HUES64 (cell line): ENCODE measurements around the gene PARN. TPM values are rescaled to one million over a fixed set of nuclear protein-coding genes. Genes with fewer than 3 reads are reported as not detected.

Source experiments
- H3K27ac ChIP-seq: 2 replicates; pipeline ENCODE4 v1.7.0; 2013; ENCODE audit warnings: low read depth, low read length, inconsistent platforms
- H3K27me3 ChIP-seq: 2 replicates; pipeline ENCODE4 v1.6.1; 2013; ENCODE audit warnings: mild to moderate bottlenecking, low read length; ENCODE audit not compliant: insufficient read depth
- H3K36me3 ChIP-seq: 2 replicates; pipeline ENCODE4 v1.6.1; 2013; ENCODE audit warnings: mild to moderate bottlenecking, low read length; ENCODE audit not compliant: insufficient read depth
- H3K4me1 ChIP-seq: 2 replicates; pipeline ENCODE4 v1.6.1; 2013; ENCODE audit warnings: mild to moderate bottlenecking, low read length, moderate library complexity; ENCODE audit not compliant: insufficient read depth
- H3K4me3 ChIP-seq: 2 replicates; pipeline ENCODE4 v1.5.1; 2013; ENCODE audit warnings: mild to moderate bottlenecking, low read length, moderate library complexity
- H3K9ac ChIP-seq: 2 replicates; pipeline ENCODE4 v1.6.1; 2013; ENCODE audit warnings: mild to moderate bottlenecking, low read depth, low read length
- H3K9me3 ChIP-seq: 2 replicates; pipeline ENCODE4 v1.6.1; 2013; ENCODE audit warnings: low read depth, low read length; ENCODE audit not compliant: insufficient read depth
- WGBS: fragments of 150-250, 120-280 bp; methylation state at CpG from one replicate; pipeline ENCODE4 v1.1.7; 2013; ENCODE audit warnings: missing lambda C conversion rate; 5-methylcytosine and 5-hydroxymethylcytosine counted together
- polyA plus RNA-seq, 2 experiments: library from polyadenylated mRNA; stranded (reverse); fragments of 50-300 nt; gene quantifications; one replicate each; pipeline ENCODE4 v1.2.3, GENCODE V29; 2013

Gene PARN
- 28.2 TPM for polyA plus RNA-seq (2013, experiment 1 of 2)
- polyA plus RNA-seq (2013, experiment 2 of 2): 29.8 TPM

DNA sequence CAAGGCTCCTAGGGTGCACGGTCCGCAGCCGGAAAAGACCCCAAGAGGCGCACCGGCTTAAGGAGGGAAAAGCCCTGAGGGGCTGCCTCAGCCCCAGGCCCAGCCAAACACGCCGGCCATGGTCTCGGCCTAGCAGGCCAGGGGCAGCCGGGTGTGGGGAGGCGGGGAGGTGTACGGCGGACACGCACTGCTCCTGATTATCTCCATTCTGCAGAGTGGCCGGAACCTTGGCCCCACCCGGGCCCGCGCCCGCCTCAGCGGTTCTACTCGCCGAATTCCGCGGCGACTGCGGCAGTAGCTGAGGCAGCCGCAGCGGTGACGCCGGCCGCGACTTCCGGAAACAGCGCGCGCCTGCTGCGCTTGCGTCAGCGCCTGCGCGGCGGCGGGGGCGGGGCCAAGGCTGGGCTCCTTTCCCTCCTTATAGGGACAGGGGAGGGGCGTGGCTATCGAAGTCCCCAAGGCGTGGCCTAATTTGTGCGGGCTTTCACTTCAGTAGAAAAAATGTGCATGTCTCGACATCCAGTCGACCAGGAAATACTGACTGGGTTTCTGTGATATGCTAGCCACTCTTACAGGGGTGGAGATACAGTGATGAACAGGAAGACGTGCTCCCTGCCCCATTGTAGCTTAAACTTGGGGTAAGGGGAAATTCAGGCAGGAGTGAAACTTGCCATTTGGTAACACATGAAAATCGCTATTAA lies at the start of gene PARN:
Gene PARN, minus strand, starts transcription at position 342 of the 701 bp plus-strand sequence. Its CDS starts 135 bp downstream, at position 207.
- Histone ChIP-seq H3K27ac (peak within 1 kb of the TSS; percentile 97), H3K36me3 (peaks cover 39% of the 10 kb centered on the region), H3K4me3 (peak within 1 kb of the TSS; percentile 91), H3K9me3 (no peaks in the 10 kb centered on the region), H3K9ac (peak within 1 kb of the TSS; percentile 96), H3K4me1 (peaks cover 23% of the 10 kb centered on the region), H3K27me3 (no peaks in the 10 kb centered on the region)
- WGBS: 2% methylated on average over 51 of the region's 51 CpGs

DNA sequence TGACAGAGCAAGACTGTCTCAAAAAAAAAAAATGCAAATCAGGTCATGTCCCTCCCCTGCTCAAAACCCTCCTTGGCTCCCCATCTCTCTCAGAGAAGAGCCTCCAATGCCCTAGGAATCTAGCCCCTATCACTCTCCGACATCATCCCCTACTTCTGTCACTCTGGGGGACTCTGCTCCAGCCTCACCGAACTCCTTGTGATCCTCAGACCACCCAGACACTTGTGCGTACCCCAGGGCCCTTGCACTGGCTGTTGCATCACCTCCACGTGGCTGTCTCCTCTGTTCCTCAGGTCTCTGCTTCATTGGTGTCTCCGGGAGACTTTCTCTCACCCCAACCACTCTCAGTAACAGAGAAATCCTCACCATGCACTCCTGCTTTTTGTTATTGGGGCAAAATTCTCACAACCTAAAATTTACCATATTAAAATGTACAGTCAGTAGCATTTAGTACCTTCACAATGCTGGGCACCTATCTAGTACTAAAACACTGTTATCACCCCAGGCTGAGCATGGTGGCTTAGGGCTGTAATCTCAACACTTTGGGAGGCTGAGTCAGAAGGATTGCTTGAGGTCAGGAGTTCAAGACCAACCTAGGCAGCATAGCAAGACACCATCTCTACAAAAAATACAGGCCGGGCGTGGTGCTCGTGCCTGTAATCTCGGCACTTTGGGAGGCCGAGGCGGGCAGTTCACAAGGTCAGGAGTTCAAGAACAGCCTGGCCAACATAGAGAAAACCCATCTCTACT lies 48.9 kb upstream of the PARN start:
- no peaks in the 10 kb centered on the region for H3K36me3 ChIP-seq
- no peak overlapping the region for H3K27ac ChIP-seq
- H3K27me3 ChIP-seq: no peaks in the 10 kb centered on the region
- H3K4me3 ChIP-seq: no peak overlapping the region
- H3K4me1 ChIP-seq: no peaks in the 10 kb centered on the region
- H3K9ac ChIP-seq: no peak overlapping the region
- H3K9me3 ChIP-seq: no peaks in the 10 kb centered on the region
- 83% methylated on average over 11 of the region's 11 CpGs for WGBS

- Histone ChIP-seq H3K9ac (no peak overlapping the region), H3K9me3 (no peaks in the 10 kb centered on the region), H3K4me1 (no peaks in the 10 kb centered on the region), H3K27ac (no peak overlapping the region), H3K36me3 (no peaks in the 10 kb centered on the region), H3K4me3 (no peak overlapping the region), H3K27me3 (no peaks in the 10 kb centered on the region)
- WGBS: 94% methylated on average over 5 of the region's 5 CpGs
Measured at GRCh38 chr16:14677627-14678026, 47.6 kb upstream of the PARN start.

DNA sequence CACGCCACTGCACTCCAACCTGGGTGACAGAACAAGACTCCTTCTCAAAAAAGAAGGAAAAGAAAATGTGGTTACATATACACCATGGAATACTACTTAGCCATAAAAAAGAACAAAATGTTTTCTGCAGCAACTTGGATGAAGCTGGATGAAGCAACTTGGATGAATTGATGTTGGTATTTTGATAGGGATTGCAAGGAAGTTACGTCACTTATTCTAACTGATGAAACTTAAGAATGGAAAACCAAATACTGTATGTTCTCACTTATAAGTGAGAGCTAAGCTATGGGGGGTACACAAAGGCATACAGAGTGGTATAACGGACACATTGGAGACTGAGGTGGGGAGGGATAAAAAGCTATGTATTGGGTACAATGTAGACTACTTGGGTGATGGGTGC lies 46.6 kb upstream of the PARN start:
- Histone ChIP-seq H3K9me3 (no peaks in the 10 kb centered on the region), H3K9ac (no peak overlapping the region), H3K27ac (no peak overlapping the region), H3K4me3 (no peak overlapping the region), H3K4me1 (no peaks in the 10 kb centered on the region), H3K36me3 (no peaks in the 10 kb centered on the region), H3K27me3 (no peaks in the 10 kb centered on the region)
- 86% methylated on average over 2 of the region's 3 CpGs for WGBS

DNA sequence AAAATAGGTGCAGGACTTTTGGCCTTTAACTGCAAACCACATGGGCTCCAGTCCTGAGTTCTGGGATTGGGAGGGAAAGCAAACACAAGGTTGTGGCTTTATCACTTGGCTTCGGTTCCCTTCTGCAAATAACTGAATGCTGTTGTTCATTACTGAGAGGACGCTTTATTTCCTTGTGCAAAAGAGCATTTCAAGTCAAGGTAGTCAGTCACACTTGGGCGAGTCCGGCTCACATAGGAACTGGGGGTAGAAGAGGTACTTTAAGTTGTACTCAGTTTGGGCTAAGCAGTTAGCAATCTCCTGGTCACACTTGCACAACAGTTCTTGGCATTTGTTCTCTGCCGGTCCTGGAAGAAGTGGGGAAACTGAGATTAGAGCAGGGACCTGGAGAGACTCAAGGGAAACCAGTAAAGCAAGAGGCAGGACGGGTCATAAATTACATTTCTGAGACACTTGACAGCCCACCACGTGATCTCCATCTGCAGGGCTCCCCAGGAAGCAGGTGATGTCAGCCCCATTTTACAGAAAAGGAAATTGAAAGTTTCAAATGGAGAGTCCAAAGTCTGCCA lies 42.4 kb upstream of the PARN start:
- Histone ChIP-seq H3K4me1 (no peaks in the 10 kb centered on the region), H3K4me3 (no peak overlapping the region), H3K9me3 (no peaks in the 10 kb centered on the region), H3K9ac (no peak overlapping the region), H3K27me3 (no peaks in the 10 kb centered on the region), H3K36me3 (peaks cover 17% of the 10 kb centered on the region), H3K27ac (no peak overlapping the region)
- 87% methylated on average over 7 of the region's 7 CpGs for WGBS

- no peak overlapping the region for H3K9ac ChIP-seq
- 94% methylated on average over 4 of the region's 4 CpGs for WGBS
- H3K27ac ChIP-seq: no peak overlapping the region
- H3K9me3 ChIP-seq: no peaks in the 10 kb centered on the region
- no peak overlapping the region for H3K4me3 ChIP-seq
- peaks cover 42% of the 10 kb centered on the region for H3K36me3 ChIP-seq
- no peaks in the 10 kb centered on the region for H3K27me3 ChIP-seq
- no peaks in the 10 kb centered on the region for H3K4me1 ChIP-seq
Measured at GRCh38 chr16:14669776-14670175, 39.7 kb upstream of the PARN start.

DNA sequence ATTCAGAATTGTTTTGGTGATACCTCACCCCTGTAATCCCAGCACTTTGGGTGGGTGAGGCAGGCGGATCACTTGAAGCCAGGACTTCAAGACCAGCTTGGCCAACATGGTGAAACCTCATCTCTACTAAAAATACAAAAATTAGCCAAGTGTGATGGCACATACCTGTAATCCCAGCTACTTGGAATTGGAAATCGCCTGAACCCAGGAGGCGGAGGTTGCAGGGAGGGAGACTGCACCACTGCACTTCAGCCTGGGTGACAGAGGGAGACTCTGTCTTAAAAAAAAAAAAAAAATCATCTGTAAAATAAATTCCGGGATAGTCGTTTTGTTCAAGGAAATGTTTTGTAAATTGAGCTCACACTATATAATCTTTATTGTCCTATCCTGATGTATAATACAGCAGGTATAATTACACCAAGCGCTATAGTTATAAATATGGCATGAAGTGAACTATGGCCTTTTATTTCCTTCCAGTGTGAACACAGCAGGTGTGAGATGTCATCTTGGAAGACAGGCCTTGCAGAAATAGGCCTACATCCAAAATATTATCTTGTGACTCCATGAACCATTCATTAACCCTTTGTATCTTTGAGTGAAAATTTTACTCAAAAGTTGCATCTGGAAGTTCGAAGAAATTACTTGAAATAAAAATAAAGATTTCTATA lies 38.6 kb upstream of the PARN start:
- Histone ChIP-seq H3K36me3 (peaks cover 53% of the 10 kb centered on the region), H3K9ac (no peak overlapping the region)
- 95% methylated on average over 4 of the region's 7 CpGs for WGBS

DNA sequence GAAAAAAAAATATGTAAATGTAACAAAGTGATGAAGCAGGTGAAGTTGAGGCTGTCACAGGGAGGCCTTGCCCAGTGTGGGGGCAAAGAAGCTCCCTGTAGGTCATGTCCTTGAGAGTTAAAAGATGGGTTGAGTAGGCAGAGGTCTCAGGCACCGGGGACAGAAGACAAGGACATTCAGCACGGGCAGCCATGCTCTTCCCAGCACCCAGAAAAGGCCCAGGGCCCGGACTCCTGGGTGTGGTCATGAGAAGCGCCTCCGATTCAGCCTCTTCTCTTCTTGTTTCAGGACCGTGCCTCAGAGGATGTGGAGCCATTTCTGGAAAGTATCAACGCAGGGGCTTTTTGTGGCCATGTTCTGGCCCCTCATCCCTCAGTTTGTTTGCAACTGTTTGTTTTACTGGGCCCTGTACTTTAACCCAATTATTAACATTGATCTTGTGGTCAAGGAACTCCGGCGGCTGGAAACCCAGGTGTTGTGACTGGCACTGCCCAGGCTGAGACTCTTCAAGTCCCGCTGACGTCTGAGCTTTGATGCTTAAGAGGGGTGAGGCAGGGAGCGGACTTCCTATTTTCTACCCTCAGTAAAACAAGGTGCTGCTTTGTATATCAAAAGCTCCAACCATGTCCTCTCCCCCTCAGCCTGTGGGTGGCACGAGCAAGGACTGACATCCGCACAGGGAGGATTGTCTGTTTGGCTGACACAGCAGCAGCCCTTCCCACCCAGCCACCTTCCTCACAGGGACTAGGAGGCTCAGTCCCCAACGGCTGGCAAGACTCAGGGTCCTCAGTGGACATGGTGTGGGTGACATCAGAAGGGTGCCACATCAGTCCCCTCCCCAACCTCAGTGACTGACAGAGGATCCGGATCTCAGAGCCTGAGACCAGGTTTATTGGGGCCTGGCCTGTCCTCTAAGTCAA lies 37.5 kb upstream of the PARN start:
- Histone ChIP-seq H3K27ac (no peak overlapping the region), H3K9ac (no peak overlapping the region), H3K4me1 (no peaks in the 10 kb centered on the region), H3K9me3 (no peaks in the 10 kb centered on the region), H3K27me3 (no peaks in the 10 kb centered on the region), H3K4me3 (no peak overlapping the region), H3K36me3 (peaks cover 62% of the 10 kb centered on the region)
- 94% methylated on average over 16 of the region's 16 CpGs for WGBS

More for the DNA sequence above, 38.6 kb upstream of the PARN start:
- Histone ChIP-seq H3K9me3 (no peaks in the 10 kb centered on the region), H3K4me3 (no peak overlapping the region), H3K4me1 (no peaks in the 10 kb centered on the region), H3K27me3 (no peaks in the 10 kb centered on the region), H3K27ac (no peak overlapping the region)

DNA sequence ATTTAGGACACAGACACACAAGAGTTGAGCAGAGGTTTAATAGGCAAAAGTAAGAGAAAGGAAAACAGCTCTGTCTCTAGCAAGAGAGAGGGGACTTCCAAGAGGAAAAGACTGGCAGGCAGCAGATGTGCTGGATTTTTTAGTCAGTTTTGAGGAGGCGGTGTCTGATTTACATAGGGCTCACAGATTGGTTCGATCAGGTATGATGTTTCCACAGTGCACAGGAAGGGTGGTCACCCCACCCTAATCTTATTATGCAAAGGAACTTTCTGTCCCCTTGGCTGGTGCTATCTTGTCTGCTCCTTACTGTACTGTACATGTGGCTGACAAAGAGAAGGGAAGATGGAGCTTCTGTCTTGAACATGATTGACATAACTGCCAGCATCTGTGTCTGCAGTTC lies 28.0 kb upstream of the PARN start:
- no peak overlapping the region for H3K4me3 ChIP-seq
- H3K27ac ChIP-seq: no peak overlapping the region
- no peaks in the 10 kb centered on the region for H3K27me3 ChIP-seq
- no peaks in the 10 kb centered on the region for H3K4me1 ChIP-seq
- WGBS: 94% methylated on average over 2 of the region's 2 CpGs
- H3K9ac ChIP-seq: no peak overlapping the region
- no peaks in the 10 kb centered on the region for H3K9me3 ChIP-seq
- H3K36me3 ChIP-seq: peaks cover 85% of the 10 kb centered on the region

- WGBS: 86% methylated on average over 1 of the region's 2 CpGs
- Histone ChIP-seq H3K4me3 (no peak overlapping the region), H3K4me1 (no peaks in the 10 kb centered on the region), H3K9ac (no peak overlapping the region), H3K36me3 (peaks cover 89% of the 10 kb centered on the region), H3K27ac (no peak overlapping the region), H3K27me3 (no peaks in the 10 kb centered on the region), H3K9me3 (no peaks in the 10 kb centered on the region)
Measured at GRCh38 chr16:14652726-14653125, 22.7 kb upstream of the PARN start.
